HEK293T (cell line): ENCODE data around the gene SARM1.

Experiments
- BHLHE40 ChIP-seq: fragments of 450-650 bp; IDR thresholded peaks from 2 replicates; pipeline ENCODE4 v1.6.1; 2016; ENCODE audit warnings: mild to moderate bottlenecking, moderate library complexity, borderline replicate concordance
- TARDBP ChIP-seq: fragments of 450-650 bp; IDR thresholded peaks from 2 replicates; pipeline ENCODE4 v1.6.1; 2016

- TF ChIP-seq BHLHE40: no peak
- no peak for TF ChIP-seq TARDBP
These were observed 46.3 kb upstream of the SARM1 start for GRCh38 chr17:28325211-28325610.
